Right renal pelvis (tissue), 4 donors: ENCODE results near the gene TENM4. TPM values are rescaled to one million over a fixed set of nuclear protein-coding genes. Genes with fewer than 3 reads are reported as not detected.

Experiments
- DNase-seq, 4 donors: peaks; one replicate each; pipeline ENCODE4 v3.0.0-alpha.2; 2013; ENCODE audit warnings: low read depth in 4 of 4, low spot score in 3 of 4, missing footprints in 1 of 4
- polyA plus RNA-seq, 4 donors: library from polyadenylated mRNA; unstranded; fragments of 120-200 nt; gene quantifications; one replicate each; pipeline ENCODE4 v1.2.1, GENCODE V29; 2013; ENCODE audit not compliant: insufficient read length in 4 of 4

The TENM4 gene
- polyA plus RNA-seq, 4 donors = 19.9 to 26.6 (median 22.0) TPM

DNA sequence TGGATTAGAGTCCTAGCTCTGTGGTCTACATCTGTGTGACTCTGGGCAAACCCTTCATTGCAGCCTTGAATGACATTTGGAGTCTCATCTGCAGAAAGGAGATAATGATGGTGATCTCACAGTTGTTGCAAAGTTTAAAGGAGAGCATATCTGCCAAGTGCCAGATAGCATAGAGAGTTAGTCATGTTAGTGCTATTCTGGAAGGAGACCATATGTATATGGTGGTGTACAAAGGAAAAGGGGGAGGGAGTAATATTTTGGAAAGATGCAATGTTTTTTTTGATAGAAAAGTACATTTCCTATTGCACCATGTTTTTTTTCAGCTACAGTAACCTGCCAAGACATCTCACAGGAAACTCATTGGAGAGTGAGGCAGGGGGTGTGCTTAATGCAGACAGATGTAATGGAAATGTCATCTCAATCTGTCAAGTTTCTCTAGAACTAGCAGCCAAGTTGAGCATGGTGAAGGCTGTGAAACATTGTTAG is 774.1 kb downstream of the TENM4 start:
- DNase-seq = no peak

DNA sequence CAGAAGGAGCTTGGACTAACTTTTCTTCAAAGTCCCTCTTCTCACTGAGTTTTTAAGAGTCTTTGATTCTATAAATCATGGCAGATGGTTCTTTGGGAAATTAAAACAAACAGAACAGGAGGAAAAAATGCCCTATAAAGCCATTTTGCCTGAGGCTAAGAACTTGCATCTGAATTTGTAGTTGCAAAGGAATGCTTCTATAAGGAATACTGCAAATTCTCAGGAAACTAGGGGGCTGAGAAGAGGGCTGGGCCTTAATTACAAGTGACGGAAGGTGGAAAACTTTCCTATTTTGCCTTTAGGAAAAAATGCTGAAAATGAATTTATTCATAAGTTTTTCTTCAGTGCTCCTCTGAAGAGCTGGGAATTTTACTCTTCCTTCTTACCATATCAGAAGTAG is 776.2 kb downstream of the TENM4 start:
- no peak for DNase-seq

DNA sequence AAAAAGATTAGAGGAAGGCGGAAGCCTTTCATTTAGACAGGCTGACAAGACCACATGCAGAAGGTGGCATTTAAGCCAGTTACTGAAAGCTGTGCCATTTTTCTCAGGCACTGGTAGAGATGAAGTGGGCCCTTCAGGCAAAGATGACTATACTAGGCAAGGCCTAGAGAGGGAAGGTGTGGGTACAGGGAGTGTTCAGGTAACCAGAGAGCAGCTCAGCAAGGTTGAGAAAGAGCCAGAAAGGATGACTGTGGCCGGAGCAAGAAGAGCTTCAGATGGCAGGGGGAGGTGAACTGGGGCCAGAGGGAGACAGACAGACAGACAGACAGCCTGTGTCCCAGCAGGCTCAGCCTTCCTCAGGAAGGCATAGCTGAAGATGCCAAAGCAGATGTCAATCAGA is 778.0 kb downstream of the TENM4 start:
- no peak for DNase-seq

DNA sequence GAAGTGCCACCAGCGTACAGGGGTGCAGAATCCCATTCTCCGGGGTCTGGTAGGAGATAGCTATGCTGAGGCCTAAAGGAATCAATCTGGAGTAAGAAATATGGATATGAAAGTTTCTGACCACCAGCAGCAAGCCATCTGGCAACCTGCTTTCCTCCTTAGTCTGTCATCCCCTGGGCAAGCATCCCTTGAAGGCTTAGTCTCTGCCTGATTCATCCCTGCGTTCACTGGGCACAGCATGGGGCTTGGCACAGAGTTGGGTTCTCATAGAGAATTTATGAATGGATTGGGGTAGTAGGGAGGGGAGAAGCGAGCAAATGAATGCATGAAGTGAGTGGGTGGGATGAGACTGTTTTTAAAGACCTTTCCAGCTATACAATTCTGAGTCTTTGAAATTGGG is 780.4 kb downstream of the TENM4 start:
- DNase-seq = no peak

DNA sequence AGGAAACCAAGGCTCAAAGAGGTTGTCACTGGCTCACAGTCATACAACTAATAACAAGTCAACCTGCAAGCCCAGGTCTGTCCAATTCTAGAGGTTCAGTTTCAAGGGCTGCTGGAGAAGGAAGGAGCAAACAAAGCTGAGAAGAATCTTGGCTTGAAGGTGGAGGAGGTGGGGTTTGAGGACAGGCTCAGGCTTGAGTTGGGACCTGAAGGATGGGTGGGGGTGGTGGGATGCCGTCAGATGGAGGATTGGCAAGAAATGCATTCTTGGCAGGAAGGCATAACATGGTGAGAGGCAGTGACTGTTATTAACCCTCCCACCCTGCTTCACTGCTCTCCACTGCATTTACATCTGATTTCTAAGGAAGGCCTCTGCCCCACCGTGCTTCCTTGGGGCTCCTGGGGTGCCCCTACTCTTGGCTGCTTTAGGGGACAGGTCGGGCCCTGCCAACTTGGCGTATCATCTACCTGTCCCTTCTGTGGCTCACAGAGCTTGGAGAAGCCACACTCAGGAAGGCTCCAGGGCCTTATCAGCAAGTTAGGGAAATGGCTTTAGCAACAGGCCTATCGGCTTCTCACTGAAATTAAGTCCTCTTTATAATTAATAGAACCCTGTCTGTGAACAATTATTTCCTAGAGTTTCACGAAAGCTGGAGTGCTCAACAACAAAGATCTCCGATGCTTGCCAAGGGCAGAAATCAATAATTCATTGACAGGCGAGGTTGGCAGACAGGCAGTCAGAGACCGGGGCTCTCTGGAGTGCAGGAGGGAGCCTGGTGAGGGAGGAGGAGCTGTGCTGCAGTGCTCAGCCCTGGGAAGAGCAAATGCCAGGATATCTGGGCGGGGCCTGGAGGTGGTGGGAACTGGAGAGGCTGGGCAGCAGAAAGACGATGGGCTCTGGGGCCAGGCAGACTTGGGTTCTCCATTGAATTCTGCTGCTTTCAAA is 781.2 kb downstream of the TENM4 start:
- no peak for DNase-seq

DNA sequence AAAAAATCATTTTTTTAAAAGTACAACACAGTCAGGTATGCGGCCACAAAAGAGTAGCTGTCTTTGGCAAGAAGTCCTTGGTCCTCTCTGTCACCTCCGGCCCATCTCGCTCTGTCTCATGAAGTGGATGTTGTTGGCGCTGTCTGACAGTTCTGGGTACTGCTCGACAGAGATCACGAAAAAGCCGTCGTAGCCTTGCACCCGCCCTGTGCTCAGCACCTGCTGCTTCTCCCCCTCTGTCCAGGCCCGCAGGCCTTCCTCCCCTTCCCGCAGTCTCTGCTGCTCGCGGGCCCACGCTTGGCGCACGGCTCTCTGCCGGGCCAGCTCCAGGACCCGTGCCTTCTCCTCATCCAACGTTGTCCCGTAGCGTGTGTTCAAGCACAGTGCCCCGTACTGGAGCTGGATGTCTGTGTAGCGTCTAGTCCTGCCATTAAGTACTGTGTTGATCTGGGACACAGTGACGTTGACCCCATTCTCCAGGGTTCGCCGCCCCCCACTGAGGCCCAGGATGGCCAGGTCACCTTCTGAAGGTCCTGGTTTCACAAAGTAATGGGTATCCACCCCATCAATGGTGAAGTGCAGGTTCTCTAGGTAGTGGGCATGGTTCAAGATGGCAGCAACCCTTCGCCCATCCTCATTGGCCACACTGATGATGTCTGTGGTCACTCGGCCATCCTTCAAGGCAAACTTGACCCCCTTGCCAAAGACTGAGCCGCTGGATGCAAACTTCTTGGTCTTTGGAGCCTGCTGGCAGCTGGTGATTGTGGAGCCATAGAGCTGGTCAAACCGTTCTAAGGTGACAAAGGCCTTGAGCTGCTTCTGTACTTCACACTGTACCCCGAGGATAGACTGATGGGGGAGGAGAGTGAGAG is 782.6 kb downstream of the TENM4 start:
- DNase-seq = no peak

DNA sequence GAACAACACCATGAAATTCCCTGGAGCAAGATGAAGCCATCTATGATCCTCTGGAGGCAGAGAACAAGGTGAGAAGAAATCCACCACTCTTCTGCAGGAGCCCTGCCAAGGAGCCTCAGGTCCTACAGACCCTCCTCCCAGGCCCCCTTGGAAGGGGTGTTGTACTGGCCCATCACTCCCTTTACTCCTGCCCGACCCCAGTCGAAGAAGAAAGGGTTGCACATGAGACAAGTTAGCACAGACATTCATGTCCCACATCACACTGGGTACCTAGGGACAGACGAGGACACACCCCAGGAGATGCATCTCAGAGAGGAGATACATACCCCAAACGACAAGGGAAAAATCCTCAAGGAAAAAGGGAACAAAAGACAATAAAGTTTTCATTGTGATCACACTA is 783.4 kb downstream of the TENM4 start:
- DNase-seq = no peak

DNA sequence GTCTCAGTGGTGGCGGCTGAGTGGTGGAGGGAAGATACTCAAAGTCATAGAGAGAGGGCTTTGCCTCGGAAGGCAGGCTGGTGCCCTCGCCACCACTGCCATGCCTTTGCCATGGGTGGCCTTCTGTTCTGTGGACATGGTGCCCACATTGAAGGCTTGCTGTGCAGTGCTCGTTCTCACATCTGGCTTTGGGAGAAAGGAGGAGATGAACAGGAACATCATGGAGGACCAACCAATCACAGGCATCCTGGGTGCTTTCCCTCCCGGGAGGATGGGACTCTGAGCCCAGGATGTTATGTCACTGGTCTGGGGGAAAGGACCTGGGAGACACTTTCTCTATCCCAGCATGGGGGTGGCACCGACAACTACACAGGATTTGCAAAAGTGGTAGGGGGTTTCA is 783.8 kb downstream of the TENM4 start:
- no peak for DNase-seq

DNA sequence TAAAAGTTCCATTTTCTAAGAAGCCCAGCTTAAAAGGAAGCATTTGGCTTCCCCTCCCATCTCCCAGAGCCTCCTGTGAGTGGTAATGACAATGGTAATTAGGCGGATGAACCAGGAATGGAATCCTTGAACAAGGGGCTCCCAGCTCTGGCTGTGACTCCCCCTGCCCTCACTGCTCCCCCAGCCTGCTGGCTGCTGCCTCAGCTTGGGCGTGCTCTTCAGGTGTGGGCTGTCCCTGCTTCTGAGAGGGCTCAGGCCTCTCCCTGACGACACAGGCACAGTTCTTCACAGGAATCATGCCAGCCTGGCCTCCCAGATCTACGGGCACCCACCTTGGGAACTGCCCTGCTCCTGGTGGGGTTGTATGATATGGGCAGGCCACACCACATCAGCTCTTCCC is 784.5 kb downstream of the TENM4 start:
- no peak for DNase-seq

DNA sequence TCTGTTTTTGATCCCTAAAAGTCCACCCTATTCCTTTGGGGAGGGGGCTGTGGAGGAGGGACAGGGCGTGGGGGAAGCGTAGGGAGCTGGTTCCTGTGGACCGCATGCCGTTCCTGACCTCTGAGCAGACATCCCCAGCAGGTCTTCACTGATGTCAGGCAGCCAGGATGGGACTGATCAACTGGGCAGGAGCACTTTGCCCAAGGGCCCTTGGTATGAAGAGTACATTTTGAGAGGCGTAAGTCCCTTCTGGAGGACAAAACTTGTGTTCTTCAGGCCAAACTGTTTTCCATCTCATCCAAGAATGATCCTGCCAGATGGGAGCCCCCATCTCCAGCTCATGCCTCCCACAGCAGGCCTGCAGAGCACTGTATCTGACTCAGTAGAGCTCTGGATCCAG is 785.3 kb downstream of the TENM4 start:
- no peak for DNase-seq

DNA sequence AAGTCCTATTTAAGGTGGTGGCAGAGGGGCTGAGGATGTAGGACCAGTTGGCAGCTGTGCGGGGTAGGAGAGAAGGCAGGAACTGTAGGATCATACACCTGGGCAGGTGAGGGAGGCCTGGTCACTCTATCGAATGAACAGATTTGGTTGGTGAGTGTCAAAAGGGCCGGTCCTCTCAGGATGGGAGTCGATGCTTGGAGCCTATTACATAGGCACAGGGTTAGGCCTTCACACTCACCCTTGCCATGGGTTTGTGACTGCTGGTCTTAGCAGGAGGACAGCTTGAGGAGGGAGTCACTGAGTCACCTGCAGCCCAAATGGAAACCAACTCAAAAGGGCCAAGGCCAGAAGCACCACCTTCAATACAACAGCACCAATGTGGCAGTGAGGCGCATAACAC is 786.0 kb downstream of the TENM4 start:
- DNase-seq = no peak

DNA sequence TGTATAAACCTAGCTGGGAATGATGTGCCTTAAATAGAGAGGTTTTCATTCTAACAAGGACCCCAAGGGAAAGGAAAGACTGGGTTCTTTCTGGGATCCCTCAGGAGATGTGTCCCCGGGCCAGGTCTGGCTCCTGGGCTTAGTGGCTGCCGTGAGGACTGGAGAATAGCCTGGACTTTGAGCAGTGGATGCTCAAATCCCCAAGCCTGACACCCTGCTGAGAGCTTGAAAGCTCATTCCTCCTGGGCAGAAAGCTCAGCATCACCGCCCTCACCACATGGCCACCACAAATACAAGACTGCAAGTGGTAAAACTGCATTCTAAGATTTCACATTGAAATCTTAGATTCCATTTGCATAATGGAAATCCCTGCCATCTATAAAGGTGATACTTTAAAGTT is 786.8 kb downstream of the TENM4 start:
- no peak for DNase-seq

DNA sequence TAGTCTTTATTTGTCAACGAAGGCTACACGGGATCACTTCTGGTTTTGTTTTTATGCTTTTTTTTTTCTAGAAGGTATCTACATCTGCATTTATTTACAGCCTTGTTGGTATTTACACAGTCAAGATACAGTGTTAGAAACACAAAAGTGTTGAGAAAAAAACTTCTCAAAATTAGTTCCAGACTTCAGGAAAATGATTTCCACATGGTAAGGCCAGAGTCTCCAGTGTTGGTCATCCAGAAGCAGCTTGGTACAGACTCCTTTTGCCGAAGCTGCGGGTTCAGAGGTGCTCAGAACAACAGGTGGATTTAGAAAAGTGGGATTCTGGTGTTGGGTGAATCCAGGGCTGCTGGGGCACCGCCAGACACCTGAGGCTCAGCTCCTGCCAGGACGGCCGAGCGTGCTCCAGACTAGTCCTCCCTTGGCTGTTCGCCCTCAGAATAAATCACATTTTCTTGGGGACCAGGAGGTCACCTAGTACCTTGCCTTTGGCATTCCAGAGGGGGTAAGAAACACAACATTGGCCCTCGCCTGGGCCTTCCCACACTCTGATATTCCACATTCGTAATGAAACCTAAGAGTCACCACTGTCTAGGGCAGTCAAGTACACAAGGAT is 787.4 kb downstream of the TENM4 start:
- no peak for DNase-seq

DNA sequence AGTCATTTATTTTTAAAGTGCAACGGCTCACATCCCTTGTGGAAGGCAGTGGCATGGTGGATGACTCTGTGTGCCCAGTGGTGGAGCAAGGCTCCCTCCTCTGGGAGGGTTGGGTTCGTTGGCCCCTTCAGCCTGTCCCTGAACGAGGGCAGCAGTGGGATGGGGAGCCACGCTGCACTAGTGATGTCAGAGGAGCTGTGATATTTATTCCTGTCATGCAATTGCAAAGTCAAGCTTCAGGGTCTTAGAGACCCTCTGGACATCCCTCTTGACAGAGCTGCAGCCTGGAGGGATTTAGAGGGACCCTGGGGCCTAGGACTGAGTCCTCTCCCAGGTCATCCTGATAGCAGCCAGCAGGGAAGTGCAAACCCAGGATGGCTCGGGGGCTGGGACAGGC is 788.0 kb downstream of the TENM4 start:
- no peak for DNase-seq

DNA sequence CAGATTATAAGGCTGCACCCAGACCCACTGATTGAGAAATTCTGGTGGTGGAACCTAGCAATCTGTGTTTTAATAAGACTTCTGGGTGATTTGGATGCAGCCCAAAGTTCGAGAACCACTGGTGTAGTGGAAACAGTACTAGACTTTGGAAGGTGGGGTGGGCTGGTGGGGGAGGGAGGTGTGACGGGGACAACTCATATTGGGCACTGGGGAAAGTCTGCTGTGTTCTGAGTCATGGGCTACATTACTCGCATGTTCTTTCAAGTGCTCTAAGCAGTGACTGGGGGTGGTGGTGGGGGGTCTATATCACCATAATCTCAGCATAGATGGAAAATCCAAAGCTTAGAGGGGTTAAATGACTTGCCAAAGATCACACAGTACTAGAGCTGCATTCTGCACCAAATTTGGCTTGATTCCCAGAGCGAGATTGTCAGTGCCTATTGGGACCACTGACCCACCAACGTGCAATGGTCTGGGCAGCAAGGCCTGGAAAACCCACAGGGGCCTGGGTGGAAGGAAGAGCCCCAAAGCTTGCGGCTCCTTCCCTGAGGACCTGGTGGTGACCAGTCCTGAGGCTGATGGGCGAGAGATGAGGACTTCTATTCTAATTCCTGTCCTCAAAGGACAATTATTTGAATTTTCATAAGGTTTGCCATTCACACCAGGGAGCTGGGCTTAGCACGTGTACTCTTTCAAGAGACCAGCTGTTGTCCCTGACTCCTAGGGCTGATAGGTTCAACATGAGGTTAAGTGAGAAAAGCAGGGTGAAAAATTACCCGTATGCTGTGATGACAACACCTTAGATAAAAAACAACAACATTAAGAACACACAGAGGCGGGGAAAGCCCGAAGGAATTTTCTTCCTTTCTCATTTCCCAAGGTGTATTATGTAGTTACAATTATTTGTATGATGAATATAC is 788.6 kb downstream of the TENM4 start:
- DNase-seq = no peak

DNA sequence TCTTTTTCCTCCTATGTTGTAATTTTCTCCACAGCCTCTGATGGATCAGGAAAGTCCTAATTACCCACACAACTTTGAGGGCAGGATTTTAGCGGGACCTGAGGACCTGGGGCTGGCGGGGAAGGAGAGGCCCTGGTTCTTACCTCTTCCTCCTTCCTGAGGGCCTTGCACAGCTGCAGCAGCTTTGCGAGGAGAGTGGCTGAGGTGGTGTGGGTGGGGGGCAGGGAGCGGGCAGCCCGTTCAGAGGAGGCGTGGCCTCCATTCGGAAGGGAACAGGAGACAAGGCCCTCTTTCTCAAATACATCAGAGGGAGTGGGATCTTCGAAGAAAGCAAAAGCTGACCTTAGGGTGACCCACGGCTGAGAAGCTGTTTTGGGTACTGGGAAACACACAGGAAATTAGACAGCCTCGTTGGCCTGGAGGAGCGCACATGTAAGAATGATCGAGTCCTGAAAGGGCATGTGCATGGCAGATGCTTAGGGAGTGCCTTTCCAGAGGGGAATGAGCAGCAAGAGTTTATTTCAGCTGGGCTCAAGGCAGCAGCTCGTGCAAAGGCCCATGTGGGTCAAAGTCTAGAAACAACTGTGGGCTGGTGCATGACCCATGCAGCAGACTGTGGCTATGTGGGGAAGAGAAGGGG is 789.6 kb downstream of the TENM4 start:
- no peak for DNase-seq

DNA sequence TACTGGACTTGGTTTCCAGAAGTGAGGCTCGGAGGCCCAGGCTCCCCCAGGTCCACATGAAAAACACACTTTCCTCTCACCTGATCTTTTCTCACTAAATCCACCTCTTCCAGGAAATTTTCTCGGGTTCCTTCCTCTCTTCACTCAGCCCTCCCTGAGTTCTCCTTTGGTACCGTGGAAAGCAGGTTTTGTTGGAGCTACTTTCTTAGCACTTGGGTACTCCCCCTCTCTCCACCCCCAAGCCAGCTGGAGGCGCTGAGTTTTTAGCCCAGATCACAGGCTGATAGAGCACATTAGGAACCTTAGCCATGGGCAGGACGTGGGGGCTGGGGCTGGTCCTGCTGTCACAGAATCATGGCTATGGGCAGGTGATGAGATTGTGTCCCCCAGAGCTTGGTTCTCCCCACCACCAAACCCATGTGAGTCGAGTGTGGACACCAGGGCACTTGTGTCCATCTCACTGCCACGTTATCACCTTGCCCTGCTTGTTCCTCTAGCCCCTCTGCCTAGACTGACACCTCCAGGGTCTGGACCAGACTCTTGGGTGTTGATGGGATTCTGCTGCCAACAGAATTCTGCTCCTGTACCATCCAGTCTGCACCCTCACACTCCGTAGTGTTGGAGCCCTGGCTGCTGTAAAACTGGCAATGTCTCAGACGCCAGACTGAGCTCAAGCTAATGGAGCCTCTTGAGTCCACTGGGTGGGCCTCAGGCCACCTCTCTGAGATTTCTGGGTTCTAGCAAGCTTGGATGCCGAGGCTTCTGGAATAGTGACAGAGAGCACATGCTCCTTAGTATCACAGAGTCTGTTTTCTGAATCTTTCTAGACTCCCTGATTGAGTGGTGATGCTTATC is 791.2 kb downstream of the TENM4 start:
- DNase-seq = no peak

DNA sequence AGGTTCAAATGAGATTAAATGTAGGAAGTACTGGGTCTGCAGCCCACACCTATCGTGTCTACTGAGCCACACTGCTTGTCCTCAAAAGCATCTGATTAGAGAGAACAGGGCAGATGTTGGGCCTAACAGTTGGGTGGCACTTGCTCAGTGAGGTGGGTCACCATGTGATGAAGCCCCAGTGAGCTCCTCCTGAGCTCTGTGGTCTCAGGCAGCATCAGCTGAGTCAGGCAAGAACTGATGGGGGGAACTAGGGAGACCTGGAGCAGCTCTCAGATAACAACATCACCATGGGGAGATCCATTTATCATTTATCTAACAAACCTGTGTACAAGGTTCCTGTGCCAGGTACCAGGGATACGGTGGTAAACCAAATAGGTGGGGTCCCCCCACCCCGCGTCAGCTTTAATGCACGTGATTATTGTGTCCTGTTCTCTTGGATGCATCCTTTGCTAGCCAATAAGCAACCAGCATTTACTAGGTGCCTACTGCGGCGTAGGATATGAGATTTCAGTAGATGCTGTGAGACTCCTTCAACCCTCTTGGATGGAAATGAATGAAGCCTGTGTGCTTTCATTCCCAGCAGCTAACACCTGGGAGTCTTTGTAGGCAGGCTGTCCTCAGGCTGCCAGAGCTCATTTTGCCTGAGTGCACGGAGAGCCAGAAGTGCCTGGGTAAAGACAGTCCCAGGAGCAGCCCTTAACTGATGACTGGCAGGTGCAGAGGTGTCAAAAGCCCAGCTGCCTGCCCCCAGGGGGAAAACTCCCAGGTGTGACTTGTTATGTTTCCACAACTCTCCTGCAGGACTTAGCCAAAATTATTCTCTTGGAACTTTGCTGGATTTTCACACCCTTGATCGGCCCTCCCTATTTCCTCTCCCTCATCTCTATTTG is 792.6 kb downstream of the TENM4 start:
- no peak for DNase-seq
